Fibroblast of upper back skin (primary cell): Measurements from ENCODE around the gene SOBP.

Source experiments
- DNase-seq: peaks from one replicate; pipeline ENCODE4 v3.0.0-alpha.2; 2013

The SOBP gene

DNA sequence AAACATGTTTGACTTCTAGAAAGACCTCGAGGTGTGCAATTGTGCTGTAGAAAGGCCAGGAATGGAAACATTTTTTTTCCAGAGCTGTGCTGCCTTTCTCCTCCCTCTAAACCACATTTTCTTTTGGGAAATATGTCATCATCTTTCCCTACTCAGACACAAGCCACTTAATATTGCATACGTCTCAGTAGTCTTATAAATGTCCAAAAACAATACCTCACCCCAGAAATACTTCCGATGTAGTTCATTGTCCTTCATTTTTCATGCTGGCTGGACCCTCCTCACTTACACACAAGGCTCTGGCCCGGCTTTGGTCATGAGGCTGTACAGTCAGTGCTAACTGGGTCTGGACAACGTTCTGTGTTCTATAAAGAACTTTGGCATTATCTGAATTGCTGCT, 207.8 kb downstream of the SOBP start:
- DNase-seq, result peak; percentile 67

DNA sequence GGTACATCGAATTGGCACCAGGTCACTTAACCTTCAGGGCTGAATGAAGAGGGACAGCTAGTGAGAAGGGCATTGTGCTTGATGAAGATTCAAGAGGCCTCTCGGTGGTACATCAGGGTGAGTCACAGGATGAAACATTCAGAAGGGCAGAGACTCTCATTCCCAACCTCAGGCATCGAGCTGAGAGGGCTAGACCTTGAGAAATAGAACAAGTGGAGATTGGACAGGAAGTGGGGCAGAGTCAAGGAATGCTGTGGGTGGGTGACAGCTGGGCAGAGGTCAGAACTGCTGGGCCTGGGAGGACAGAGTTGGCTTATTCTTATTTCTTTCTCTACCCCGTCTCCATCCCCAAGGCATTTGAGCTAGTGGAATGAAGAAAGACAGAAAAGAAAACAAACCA, 208.2 kb downstream of the SOBP start:
- peak; percentile 77 for DNase-seq

- peak; percentile 63 for DNase-seq
Measured at GRCh38 chr6:107699254-107699653, 209.3 kb downstream of the SOBP start.

DNA sequence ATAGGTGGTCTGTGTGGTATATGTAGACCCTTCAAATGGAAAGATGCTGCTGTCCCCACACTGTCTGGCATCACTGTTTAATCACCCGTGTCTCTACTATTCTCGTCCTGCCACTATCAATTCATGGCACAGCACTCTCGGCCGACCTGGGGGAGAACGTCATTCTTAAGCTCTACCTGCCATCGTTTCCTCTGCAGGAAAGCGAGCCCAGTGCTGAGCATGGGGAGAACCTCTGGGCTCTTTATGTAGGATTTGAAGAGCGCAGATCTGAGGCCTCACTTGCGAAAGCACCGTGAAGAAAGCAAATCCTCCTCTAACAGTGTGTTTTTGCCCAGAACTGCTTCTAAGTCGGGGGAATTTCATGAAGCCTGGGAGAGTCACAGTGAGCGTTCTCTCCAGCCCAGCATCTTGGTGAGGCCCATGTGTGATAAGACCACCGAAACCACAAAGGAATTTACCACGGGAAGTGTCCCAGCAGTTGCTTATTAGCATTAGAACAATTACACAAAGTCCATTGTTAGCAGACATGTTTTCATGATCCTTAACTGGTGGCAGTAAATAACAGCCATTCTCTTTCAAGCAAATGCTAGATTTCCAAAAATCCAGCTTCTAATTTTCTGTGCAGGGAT, 209.9 kb downstream of the SOBP start:
- DNase-seq, result no peak

- DNase-seq, result peak; percentile 32
Measured at GRCh38 chr6:107703606-107704005, 213.7 kb downstream of the SOBP start.

DNA sequence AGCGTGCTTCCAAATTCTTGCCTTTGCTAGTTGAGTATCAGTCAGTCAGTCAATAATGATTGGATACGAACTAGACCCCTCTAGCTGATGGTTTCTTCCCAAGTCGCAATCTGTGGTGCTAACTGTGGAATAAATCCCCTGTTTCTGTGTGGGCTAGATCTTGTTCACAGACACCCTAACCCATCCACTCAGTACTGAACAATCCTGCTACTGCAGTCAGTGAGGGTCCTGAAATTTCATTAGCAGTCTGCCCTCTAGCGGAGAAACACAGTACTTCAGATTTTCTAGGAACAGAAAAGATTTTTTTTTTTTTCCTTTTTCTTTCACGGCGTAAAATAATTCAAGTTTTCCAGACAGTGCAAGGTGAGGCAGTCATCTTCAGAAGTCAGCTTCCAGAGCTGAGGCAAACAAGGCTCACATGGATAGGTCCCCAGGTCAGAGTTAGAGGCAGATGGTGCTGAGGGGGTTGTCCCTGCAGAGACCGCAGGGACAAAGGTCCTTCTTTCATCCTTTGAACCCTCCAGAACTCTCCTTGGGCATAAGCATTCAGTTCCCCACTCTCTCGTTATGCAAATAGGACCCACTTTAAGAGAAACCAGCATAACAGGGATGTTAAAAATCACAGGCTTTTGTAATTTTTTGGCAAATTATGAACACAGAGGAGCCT, 214.6 kb downstream of the SOBP start:
- peak; percentile 58 for DNase-seq

DNA sequence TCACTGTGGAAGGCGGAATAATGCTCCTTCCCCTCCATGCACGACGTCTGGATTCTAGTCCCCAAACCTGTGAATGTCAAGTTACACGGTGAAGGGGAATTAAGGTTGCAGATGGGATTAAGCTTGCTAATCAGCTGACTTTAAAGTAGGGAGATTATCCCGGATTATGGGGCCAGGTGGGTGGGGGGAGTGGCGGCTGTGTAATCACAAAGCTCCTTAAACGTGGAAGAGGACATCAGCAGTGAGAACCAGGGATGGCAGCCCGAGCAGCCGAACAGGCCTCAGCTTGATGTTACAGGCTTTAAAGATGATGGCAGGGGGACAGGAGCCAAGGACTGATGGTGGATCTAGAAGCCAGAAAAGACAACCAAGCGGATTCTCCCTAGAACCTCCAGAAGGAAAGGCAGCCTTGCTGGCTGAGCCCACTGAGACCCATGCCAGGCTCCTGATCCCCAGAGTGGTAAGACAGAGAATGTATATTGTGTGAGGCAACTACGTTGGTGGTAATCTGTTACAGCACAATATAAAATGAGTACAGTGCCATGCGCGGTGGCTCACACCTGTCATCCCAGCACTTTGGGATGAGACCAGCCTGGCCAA, 216.7 kb downstream of the SOBP start:
- no peak for DNase-seq

GRCh38 chr6:107707346-107708275, 217.7 kb downstream of the SOBP start:
- DNase-seq, result no peak

- no peak for DNase-seq
Measured at GRCh38 chr6:107708435-107708834, 218.5 kb downstream of the SOBP start.

DNA sequence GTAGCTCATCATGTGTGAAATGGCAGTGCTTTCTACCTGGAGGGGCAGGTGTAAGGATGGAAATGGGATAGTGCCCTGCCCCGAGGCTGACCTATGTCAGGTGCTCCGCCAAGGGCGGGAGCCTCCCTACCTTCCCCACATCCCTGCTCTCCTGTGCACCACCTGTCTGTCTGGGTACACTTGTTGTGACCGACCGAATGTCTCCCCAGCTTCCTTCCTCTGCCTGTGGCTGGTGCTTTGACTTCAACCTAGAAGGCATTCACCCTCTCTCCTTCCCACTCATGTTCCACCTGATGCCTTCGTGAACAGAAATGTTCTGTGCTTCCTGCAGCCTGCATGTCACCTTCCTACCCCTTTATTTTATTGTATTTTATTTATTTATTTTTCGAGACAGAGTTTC, 219.4 kb downstream of the SOBP start:
- DNase-seq, result no peak
